ENCODE results near the gene WRAP73.
"Not testable (repeated sequence)": the region's sequence is repeated elsewhere in the genome, so short reads cannot be mapped to it uniquely, and the experiment has no call there.

Gene WRAP73

GRCh38 chr1:3629561-3630160 is 20.2 kb downstream of the WRAP73 start:
- no peak for DNase-seq

- DNase-seq, result no peak
Observed at GRCh38 chr1:3628445-3628844, 21.5 kb downstream of the WRAP73 start.

- DNase-seq, result no peak
Observed at GRCh38 chr1:3627515-3628253, 22.2 kb downstream of the WRAP73 start.

- no peak for DNase-seq
Observed at GRCh38 chr1:3626025-3626424, 23.9 kb downstream of the WRAP73 start.

- peak in 3 of 6 experiments; percentile 45 to 66 (median 52) for DNase-seq
Observed at GRCh38 chr1:3625151-3625907, 24.6 kb downstream of the WRAP73 start.

DNA sequence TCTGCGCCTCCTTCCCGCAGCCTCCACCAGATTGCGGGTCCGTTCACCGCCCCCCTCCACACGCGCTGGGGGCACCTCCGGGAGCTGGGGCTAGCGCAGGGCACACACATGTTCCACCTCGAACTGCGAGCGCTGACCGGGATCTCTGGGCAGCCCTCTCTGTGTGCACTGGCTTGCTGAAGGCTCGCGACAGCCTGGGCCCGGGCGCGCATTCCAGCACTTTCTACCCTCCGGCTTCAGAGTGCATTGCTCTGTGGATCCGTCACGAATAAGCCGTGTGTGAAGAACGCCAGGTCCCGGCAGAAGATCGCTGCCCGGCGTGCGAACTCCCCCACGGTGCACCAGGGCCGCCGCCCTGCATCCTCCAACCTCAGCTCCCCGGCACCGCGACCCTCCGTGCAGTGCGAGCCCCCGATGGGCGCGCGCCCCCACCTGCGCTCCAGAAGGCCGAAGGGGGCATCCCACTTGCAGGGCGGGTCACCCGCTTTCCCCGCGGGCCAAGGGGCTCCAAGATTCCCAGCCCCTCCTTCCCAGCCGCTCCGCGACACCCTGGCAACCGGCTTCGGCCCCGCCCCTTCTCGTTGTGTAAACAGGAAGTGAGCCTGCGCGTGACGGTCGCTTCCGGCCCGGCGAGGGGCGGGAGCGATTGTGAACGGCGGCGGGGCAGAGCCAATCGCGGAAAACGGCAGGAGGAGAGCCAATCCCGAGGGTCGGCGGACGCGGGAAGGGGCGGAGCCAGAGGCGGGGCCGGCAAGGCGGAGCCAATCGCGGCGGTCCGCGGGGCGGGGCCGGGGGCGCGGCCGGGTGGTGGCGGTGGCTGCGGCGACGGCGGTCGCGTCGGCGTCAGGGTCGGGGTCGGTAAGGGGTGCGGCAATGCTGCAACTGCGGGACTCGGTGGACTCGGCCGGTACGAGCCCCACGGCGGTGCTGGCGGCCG is 25.4 kb downstream of the WRAP73 start, which contains the start of gene TPRG1L:
TSS of gene TPRG1L (plus strand) at position 816 of the 937 bp plus-strand sequence. CDS start at position 874, 58 bp downstream.
- peak; percentile 97 to 99 (median 97) for DNase-seq

GRCh38 chr1:3623441-3624199 is 26.3 kb downstream of the WRAP73 start:
- DNase-seq, result peak in 1 of 6 experiments; percentile 17

- DNase-seq, result not testable (repeated sequence)
Observed at GRCh38 chr1:3622102-3622501, 27.8 kb downstream of the WRAP73 start.

- peak in 1 of 6 experiments; percentile 37 for DNase-seq
Observed at GRCh38 chr1:3621151-3621671, 28.7 kb downstream of the WRAP73 start.

- no peak for DNase-seq
Observed at GRCh38 chr1:3620708-3621107, 29.2 kb downstream of the WRAP73 start.

GRCh38 chr1:3618881-3619671 is 30.8 kb downstream of the WRAP73 start:
- DNase-seq, result peak; percentile 54 to 83 (median 68)

- no peak for DNase-seq
Observed at GRCh38 chr1:3618531-3618880, 31.4 kb downstream of the WRAP73 start.

DNA sequence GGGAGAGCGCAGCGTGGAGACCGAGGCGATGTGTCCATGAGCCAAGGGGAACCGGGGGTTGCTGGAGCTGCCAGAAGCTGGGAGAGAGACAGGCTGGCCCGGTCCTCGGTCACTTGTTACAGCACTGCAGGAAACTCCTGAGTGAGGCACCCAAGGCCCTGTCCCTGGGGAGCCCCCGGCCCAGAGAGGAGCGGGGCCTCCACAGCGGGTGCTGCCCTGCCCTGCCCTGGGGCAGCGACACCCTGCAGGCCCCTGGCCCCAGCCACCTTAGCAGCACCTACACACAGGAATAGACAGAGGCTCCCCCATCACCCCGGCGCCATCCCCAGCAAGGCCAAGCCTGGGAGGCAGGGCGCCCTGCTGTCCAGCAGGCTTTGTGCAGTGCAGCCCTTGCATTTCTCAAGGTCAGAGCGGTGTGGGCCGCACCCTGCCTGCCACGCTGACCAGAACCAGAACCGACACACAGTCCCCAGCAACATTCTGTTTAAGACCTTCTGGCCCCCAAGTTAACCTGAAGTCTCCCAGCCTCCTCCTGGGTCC is 32.0 kb downstream of the WRAP73 start:
- no peak for DNase-seq

- DNase-seq, result no peak
Observed at GRCh38 chr1:3616861-3617260, 33.0 kb downstream of the WRAP73 start.

- DNase-seq, result peak in 2 of 6 experiments; percentile 6 to 16
Observed at GRCh38 chr1:3614755-3615742, 34.9 kb downstream of the WRAP73 start.

- DNase-seq, result peak in 1 of 6 experiments; percentile 12
Observed at GRCh38 chr1:3612123-3612522, 37.8 kb downstream of the WRAP73 start.

GRCh38 chr1:3611170-3612019 is 38.5 kb downstream of the WRAP73 start, which contains the start of gene MEGF6:
MEGF6 (minus strand) TSS chr1:3611508; CDS start chr1:3611268, 240 bp downstream.
- DNase-seq, result peak; percentile 24 to 75 (median 48)

All from stimulated activated naive CD4-positive, alpha-beta T cell (primary cell).